ENCODE results near the gene OR4F15. TPM values are rescaled to one million over a fixed set of nuclear protein-coding genes. Genes with fewer than 3 reads are reported as not detected.

OR4F15 gene
- total RNA-seq, 1 experiment from 2014 or later, result not detected

DNA sequence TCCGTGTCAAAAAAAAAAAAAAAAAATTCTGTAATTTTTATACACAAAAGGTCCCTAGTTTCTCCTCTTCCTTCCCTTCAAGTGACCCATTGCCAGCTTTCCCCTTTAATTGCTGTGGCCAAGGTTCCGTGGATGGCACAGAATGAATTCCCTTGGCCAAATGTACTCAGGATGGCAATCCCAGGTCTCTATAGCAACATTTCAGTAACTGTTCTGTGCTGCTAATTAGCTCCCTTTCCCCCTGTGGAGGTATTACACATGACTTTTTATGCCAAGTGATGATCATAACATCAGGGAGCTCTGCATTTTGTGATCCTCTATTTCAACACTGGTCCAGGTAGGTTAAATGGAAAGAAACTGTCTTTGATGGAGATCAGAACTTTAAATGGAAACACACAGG lies 8.8 kb upstream of the OR4F15 start, which contains the start of gene OR4F6:
TSS of gene OR4F6 (plus strand) at position 301 of the 400 bp plus-strand sequence. CDS start 2,211 bp downstream, outside the sequence.
- no peak for DNase-seq (ENCODE audit: extremely low read depth, low read depth)

DNA sequence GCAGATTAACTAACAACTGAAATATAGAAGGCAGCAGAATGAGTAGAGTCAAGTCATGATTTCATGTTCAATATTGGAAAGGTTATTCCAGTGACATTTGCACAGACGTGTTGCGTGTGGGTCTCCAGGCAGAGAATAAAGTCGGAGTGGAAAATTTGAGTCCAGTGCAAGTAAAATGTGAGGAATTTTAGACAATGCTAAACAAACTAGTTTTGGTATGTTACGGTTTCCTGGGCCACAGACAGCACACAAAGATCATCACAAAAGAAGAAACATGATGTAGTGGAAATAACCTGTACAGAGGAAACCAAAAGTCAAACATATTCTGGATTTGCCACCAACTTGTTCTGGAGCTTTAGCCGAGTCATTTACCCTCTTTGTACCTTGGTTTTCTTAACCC lies 8.3 kb upstream of the OR4F15 start:
- no peak for DNase-seq (ENCODE audit: extremely low read depth, low read depth)

DNA sequence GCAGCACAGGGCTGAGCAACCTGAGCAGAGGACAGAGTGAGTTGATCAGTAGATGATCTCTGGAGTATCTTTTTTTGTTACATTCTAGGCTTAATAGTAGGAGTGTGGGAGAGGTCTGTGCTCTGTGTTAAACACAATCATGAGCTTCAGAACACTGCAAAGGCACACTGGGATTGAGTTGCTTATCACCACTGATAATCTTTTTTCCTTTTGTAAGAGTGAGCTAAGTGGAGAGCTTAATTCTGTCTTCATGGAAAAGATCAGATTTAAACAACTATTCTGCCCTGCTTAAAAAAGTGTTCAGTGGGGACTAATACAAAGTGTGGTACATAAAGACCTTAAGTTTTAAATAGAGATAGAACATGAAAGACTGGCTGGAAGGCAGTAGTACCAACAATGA lies 7.6 kb upstream of the OR4F15 start:
- no peak for DNase-seq (ENCODE audit: extremely low read depth, low read depth)

DNA sequence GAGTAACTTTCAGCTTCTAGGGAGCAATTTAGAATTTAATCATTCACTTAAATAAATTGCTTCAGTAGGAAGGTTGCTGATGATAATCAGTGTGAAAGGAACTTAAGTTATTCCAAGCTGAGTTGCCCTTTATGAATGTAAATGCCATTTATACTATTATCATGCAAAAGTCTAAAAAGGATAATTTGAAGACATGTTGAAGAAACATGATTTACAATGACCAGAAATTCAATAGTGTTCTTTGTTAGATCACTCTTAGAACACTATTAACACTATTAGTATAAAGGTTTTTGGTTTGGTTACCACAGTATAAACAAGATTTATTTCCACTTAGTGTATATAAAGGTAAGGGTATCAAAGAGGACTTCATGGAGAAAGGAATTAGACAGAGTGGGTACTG lies 7.1 kb upstream of the OR4F15 start:
- DNase-seq (ENCODE audit: extremely low read depth, low read depth), result no peak

DNA sequence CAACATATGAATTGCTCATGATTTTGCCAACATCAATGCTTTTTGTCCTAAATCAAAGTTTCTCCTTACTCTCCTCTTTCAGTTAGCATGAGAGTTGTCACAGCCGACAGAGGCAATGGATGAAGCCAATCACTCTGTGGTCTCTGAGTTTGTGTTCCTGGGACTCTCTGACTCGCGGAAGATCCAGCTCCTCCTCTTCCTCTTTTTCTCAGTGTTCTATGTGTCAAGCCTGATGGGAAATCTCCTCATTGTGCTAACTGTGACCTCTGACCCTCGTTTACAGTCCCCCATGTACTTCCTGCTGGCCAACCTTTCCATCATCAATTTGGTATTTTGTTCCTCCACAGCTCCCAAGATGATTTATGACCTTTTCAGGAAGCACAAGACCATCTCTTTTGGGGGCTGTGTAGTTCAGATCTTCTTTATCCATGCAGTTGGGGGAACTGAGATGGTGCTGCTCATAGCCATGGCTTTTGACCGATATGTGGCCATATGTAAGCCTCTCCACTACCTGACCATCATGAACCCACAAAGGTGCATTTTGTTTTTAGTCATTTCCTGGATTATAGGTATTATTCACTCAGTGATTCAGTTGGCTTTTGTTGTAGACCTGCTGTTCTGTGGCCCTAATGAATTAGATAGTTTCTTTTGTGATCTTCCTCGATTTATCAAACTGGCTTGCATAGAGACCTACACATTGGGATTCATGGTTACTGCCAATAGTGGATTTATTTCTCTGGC lies 6.2 kb upstream of the OR4F15 start:
- DNase-seq (ENCODE audit: extremely low read depth, low read depth), result no peak

DNA sequence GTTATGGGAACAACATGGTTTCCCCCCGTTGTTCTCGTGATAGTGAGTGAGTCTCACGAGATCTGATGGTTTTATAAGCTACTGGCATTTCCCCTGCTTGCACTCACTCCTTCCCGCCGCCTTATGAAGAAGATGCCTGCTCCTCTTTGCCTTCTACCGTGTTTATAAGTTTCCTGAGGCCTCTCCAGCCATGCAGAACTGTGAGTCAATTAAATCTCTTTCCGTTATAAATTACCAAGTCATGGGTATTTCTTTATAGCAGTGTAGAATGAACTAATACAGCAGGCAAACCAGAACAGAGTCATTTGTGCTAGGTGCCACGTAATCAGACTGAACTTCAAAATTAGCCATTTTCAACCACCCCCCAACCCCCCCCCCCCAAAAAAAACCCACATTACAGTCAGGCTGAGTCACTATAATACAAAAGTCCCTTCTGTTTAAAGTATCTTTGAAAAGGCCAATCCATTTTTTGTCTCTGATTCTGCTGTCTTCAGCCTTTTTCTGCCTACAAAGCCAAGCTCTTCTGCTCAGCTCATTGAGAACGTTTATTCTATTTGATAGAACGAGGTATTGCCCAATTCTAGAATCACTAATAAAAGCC lies 4.6 kb upstream of the OR4F15 start:
- DNase-seq (ENCODE audit: extremely low read depth, low read depth), result no peak

DNA sequence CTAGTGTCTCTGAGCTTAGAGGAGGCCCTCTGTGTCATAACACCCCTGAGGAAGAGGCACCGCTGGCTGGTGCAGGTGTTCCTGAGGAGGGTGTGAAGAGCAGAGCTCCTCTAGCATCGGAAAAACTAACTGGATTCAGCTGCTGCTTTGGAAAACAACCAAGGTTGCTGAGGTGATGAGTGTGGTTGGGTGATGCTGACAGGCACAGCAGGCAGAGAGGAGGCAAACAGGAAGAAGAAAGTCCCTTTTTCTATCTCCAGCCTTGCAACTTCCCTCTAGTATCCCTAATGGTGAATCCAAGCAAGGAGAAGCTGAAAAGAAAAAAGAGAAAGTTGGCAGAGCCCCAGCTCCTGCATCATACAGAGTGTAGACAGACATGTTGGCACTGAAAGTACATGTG lies 3.8 kb upstream of the OR4F15 start:
- DNase-seq (ENCODE audit: extremely low read depth, low read depth), result no peak

- DNase-seq (ENCODE audit: extremely low read depth, low read depth), result no peak
Observed at GRCh38 chr15:101810456-101810855, 1.5 kb upstream of the OR4F15 start.

DNA sequence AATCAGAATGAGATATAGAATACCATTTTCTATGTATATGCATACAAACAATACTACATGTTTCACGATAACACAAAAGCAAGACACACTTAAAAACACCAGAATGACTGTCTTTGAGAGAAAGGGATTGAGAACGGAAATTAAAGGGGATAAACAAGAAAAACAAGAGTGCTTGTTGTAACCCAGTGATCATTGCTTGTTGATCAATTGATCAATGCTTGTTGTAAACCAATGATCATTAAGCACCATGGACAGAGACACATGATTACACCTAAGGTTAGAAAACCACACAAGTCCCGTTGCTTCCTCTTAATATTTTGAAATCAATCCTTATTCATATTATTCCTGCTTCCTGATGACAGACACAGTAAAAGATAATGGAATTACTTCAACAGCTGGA lies 1.1 kb upstream of the OR4F15 start:
- no peak for DNase-seq (ENCODE audit: extremely low read depth, low read depth)

GRCh38 chr15:101813803-101814534 lies 2.0 kb downstream of the OR4F15 start:
- no peak for DNase-seq (ENCODE audit: extremely low read depth, low read depth)

GRCh38 chr15:101820781-101821180 lies 8.8 kb downstream of the OR4F15 start:
- no peak for DNase-seq (ENCODE audit: extremely low read depth, low read depth)

- DNase-seq (ENCODE audit: extremely low read depth, low read depth), result no peak
Observed at GRCh38 chr15:101827257-101827656, 15.3 kb downstream of the OR4F15 start.

DNA sequence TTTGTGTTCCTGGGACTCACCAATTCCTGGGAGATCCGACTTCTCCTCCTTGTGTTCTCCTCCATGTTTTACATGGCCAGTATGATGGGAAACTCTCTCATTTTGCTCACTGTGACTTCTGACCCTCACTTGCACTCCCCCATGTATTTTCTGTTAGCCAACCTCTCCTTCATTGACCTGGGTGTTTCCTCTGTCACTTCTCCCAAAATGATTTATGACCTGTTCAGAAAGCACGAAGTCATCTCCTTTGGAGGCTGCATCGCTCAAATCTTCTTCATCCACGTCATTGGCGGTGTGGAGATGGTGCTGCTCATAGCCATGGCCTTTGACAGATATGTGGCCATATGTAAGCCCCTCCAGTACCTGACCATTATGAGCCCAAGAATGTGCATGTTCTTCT lies 16.8 kb downstream of the OR4F15 start:
- no peak for DNase-seq (ENCODE audit: extremely low read depth, low read depth)

GRCh38 chr15:101841656-101842055 lies 29.7 kb downstream of the OR4F15 start:
- no peak for DNase-seq (ENCODE audit: extremely low read depth, low read depth)

GRCh38 chr15:101844916-101845315 lies 32.9 kb downstream of the OR4F15 start:
- DNase-seq (ENCODE audit: extremely low read depth, low read depth), result no peak

GRCh38 chr15:101852356-101852755 lies 40.4 kb downstream of the OR4F15 start:
- no peak for DNase-seq (ENCODE audit: extremely low read depth, low read depth)

Small RNA genes lying within 50 kb of the gene (small RNA-seq; reads per million reads assigned to genes)
- gene RN7SL209P, result 0 reads per million in 2 experiments

Other genes with a start within 250 kb of the OR4F15 start
- 32.3 and 35.8 TPM in 2 replicates for gene TM2D3, start 159.8 kb upstream of the OR4F15 start, total RNA-seq (2014; rRNA removed; shearing (Covaris generic))
- gene TARS3, start 87.7 kb upstream of the OR4F15 start, total RNA-seq (2014; rRNA removed; shearing (Covaris generic)), result 9.2 and 10.2 TPM in 2 replicates
- gene OR4F6, start 8.7 kb upstream of the OR4F15 start, total RNA-seq (2014; rRNA removed; shearing (Covaris generic)), result not detected in 2 replicates

Data from NCI-H460 (cell line).